AG09309 (cell line): ENCODE measurements around the gene EXOC2.

Experiments
- DNase-seq: peaks from one replicate; pipeline ENCODE4 v3.0.0-alpha.2; 2010; ENCODE audit warnings: low read depth
- H3K4me3 ChIP-seq: 2 replicates; pipeline ENCODE4 v1.5.1; 2011; ENCODE audit warnings: mild to moderate bottlenecking, low read depth, low read length, moderate library complexity; ENCODE audit not compliant: control insufficient read depth
- TF ChIP-seq, protein P1 (sequence below): IDR thresholded peaks from 2 replicates; pipeline ENCODE4 v1.5.1; 2011; ENCODE audit warnings: mild to moderate bottlenecking, low read depth, low read length, inconsistent platforms; ENCODE audit not compliant: insufficient read depth, control insufficient read depth; ENCODE audit errors: missing control alignments

The EXOC2 gene

DNA sequence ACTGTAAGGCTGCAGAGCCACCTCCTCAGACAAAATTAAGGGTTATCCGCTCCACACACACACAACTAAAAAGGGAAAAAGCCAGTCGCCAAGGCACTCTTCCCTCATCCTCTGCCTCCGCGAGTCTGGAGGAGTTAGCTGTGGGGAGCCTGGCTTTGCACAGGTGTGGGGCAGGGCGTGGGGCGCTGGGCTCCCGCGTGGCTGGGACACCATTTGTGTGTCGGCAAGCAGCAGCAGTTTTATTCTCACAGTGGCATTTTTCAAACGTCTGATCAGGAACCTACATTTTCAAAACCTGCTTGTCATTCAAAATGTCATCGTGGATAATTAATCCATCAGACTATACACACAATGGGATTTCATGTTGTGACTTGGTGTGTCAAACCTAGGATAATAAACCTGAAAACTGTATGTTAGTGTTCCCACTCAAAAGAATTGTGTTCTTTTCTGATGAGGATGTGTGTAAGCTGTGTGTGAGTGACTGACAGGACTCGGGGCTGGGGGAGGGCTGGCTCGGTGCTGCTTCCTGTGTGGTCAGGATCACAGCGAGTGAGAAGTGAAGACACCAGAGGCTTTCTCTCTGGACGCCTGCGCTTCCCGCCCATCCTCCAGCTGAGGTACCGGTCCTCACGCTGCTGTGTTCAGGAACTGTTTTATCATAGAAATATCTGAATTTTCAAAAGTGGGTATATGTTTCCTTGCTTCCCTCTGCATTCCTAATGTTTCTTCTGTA is 218.3 kb downstream of the EXOC2 start:
- TF ChIP-seq, protein P1, sequence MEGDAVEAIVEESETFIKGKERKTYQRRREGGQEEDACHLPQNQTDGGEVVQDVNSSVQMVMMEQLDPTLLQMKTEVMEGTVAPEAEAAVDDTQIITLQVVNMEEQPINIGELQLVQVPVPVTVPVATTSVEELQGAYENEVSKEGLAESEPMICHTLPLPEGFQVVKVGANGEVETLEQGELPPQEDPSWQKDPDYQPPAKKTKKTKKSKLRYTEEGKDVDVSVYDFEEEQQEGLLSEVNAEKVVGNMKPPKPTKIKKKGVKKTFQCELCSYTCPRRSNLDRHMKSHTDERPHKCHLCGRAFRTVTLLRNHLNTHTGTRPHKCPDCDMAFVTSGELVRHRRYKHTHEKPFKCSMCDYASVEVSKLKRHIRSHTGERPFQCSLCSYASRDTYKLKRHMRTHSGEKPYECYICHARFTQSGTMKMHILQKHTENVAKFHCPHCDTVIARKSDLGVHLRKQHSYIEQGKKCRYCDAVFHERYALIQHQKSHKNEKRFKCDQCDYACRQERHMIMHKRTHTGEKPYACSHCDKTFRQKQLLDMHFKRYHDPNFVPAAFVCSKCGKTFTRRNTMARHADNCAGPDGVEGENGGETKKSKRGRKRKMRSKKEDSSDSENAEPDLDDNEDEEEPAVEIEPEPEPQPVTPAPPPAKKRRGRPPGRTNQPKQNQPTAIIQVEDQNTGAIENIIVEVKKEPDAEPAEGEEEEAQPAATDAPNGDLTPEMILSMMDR: no peak
- no peak for DNase-seq
- H3K4me3 ChIP-seq: no peak overlapping the region

DNA sequence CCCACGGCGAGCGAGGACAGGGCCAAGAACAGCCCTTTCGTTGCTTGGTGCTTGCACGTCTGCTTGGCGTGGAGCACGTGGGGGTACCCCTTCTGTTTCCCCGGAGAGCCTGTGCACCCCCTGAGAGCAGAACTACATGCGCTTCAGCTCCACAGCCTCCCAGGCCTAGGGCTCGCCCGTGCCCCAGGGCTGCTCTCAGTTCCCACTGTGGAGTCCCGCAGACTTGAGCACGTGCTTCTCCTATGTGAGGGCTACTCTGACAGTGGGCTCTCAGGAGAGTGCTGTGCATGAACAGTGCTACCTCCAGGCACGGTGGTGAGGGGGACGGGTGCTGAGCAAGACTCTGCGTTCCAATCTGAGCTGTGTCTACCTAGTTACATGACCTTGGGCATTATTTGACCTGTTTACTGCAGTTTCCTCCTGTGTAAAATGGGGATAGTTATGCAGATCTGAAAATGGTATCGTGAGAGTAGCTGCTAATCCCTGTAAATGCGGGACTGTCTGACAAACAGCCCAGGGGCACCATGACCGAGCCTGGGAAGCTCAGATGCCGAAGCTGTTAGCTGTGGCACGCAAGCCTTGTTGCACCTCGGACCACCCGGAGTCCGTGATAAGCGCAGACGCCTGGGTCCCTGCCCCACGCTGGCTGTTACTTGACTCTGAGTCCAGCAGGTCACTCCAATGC is 219.0 kb downstream of the EXOC2 start:
- no peak overlapping the region for H3K4me3 ChIP-seq
- TF ChIP-seq, protein P1: no peak
- no peak for DNase-seq

DNA sequence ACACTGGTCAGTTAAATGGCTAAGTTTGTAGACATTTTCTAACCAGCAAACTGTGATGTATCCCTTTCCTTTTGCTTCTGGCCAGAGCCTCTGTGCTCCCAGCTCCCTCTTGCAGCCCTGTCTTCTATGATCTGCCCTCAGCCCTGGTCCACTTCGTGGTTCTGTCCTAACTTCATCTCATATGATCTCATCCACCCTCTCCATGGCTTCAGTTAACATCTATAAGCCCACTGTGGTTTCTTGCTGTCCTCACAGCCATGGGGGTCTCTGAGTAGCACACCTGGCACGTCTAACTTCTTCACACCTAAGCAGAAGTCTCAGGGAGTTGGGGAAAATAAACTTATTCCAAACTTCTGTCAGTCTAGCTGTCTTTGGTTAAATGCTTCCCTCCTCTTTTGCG is 219.6 kb downstream of the EXOC2 start:
- no peak overlapping the region for H3K4me3 ChIP-seq
- TF ChIP-seq, protein P1: no peak
- DNase-seq: no peak

DNA sequence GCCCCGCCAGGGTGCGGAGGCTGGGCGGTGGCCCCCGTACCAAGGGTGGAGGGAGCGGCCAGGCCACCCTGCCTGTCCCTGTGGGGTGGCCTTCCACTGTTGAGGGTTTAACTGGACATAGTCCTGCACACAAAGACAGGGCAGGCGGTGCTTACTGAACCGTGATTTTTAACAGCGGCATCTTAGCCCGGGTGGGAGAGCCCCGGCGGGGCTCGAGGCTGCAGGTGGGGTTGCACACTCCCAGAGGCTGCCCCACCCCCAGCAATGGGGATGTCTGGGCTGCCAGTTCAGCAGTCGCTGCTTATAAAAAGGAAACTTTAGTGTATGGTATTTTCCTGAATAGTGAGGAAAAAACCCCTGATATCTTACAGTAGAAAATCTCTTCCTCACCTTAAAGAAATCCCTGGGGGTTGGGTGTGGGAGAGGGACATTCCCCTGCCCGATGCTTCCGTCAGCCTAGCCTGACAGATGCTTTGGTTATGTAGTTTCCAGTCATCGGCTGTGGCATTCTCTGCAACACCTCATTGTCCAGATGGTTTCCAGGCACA is 222.0 kb downstream of the EXOC2 start:
- DNase-seq: no peak
- no peak overlapping the region for H3K4me3 ChIP-seq
- TF ChIP-seq, protein P1: no peak

DNA sequence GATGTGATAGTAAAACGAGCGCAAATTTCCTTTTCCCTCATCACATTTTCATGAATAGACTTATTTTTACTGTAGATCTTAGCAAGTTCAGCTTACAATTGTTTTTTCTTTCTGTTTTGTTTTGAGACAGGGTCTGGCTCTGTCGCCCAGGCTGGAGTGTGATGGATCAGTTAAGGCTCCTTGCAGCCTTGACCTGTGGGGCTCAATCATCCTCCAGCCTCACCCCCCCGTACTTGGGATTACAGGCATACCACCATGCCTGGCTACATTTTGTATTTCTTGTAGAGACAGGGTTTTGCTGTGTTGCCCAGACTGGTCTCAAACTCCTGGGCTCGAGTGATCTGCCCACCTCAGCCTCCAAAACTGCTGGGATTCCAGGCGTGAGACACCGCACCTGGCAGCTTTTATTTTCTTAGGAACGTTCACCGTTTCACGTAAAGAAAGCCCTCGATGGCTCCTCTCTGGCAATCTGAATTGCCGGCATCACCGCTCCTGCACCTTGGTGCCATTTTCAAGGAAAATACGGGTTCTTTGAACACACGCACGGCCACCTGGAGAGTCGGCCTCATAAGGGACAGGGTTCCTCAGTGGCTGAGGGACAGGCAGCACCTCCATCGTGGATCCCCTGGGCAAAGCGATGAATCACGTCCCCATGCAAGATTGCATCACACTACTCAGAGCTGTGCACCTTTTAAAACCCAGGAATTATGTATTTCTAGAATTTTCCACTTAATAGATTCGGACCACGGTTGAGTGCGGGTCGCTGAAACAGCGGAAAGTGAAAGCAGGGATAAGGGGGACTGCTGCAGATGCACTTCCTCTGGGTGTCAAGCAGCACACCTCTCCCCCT is 222.7 kb downstream of the EXOC2 start:
- TF ChIP-seq, protein P1: no peak
- no peak for DNase-seq
- no peak overlapping the region for H3K4me3 ChIP-seq

DNA sequence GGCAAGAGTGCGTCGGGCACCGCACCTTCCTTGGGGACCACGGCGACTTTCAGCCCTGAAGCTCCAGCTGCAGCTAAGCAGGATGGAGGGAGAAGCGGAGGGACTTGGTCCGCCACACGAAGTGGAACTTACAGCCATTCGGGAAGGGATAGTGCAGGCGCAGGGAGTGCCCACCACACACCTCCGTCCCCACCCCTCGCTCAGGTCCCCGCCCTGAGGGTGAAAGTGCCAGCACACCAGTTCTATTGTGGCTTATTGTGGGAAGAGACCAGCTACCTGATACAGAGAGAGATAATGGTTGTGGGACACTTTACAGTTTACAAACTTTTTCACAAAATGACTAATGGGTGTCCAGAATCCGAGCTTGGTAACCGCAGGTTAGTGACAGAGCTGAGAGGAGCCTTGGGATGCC is 225.3 kb downstream of the EXOC2 start:
- no peak overlapping the region for H3K4me3 ChIP-seq
- no peak for DNase-seq
- TF ChIP-seq, protein P1: no peak
